NB4 (cell line): ENCODE data around the gene KBTBD13.

ENCODE experiments used
- DNase-seq: peaks from one replicate; pipeline ENCODE4 v3.0.0; 2010; ENCODE audit warnings: low read depth
- H3K4me3 ChIP-seq: one replicate; pipeline ENCODE4 v1.5.1; 2011; ENCODE audit warnings: mild to moderate bottlenecking, low read depth, low read length, moderate library complexity
- MYC ChIP-seq: IDR thresholded peaks from 2 replicates; pipeline ENCODE4 v1.6.1; 2011; ENCODE audit warnings: low read depth, low read length
- POLR2A ChIP-seq: IDR thresholded peaks from 2 replicates; pipeline ENCODE4 v1.6.1; 2011; ENCODE audit warnings: mild to moderate bottlenecking; ENCODE audit not compliant: insufficient read length; ENCODE audit errors: extremely low read depth
- TF ChIP-seq, protein P1 (sequence below): IDR thresholded peaks from 2 replicates; pipeline ENCODE4 v1.6.1; 2011; ENCODE audit warnings: low read depth, low read length
- TF ChIP-seq, protein P2 (sequence below): IDR thresholded peaks from one replicate; pipeline ENCODE4 v1.5.1; 2012; ENCODE audit warnings: low read depth, low read length

KBTBD13 gene

GRCh38 chr15:65106011-65106590 lies 29.6 kb downstream of the KBTBD13 start:
- DNase-seq = no peak

DNA sequence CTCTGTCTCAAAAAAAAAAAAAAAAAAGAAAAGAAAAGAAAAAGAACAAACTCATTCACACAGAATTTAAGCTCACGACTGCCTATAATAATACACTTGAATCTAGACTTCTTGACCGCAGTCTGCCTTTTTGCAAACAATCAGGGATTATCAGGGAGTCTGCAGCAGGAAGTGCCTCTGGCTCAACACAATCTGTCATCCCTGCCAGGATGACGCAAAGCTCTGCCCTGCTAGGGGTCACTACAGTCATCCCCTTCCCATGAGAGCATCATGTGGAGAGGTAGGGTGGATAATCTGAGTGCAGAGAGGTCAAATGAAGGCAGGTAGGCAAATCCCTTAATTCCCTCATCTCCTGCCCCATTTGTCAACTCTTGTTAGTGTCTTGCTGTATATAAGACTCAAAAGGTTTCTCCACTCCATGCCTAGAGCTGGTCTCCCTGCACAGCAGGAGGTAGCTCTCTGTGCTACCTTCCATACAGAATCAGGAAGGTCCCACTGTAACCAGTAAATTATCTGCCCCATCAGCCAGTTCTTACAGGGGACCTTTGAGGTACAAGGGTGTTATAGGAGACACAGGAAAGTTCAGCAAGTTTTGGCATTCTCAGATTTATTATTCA lies 34.2 kb downstream of the KBTBD13 start:
- DNase-seq = peak; percentile 34
- no peak overlapping the region for H3K4me3 ChIP-seq
- TF ChIP-seq MYC = no peak
- TF ChIP-seq, protein P1, sequence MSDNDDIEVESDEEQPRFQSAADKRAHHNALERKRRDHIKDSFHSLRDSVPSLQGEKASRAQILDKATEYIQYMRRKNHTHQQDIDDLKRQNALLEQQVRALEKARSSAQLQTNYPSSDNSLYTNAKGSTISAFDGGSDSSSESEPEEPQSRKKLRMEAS = no peak
- TF ChIP-seq, protein P2, sequence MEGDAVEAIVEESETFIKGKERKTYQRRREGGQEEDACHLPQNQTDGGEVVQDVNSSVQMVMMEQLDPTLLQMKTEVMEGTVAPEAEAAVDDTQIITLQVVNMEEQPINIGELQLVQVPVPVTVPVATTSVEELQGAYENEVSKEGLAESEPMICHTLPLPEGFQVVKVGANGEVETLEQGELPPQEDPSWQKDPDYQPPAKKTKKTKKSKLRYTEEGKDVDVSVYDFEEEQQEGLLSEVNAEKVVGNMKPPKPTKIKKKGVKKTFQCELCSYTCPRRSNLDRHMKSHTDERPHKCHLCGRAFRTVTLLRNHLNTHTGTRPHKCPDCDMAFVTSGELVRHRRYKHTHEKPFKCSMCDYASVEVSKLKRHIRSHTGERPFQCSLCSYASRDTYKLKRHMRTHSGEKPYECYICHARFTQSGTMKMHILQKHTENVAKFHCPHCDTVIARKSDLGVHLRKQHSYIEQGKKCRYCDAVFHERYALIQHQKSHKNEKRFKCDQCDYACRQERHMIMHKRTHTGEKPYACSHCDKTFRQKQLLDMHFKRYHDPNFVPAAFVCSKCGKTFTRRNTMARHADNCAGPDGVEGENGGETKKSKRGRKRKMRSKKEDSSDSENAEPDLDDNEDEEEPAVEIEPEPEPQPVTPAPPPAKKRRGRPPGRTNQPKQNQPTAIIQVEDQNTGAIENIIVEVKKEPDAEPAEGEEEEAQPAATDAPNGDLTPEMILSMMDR = no peak
- TF ChIP-seq POLR2A = no peak

More at GRCh38 chr15:65106011-65106590, 29.6 kb downstream of the KBTBD13 start:
- TF ChIP-seq POLR2A = no peak
- TF ChIP-seq, protein P1 = no peak
- TF ChIP-seq, protein P2 = no peak
- no peak for TF ChIP-seq MYC
- H3K4me3 ChIP-seq = no peak overlapping the region

DNA sequence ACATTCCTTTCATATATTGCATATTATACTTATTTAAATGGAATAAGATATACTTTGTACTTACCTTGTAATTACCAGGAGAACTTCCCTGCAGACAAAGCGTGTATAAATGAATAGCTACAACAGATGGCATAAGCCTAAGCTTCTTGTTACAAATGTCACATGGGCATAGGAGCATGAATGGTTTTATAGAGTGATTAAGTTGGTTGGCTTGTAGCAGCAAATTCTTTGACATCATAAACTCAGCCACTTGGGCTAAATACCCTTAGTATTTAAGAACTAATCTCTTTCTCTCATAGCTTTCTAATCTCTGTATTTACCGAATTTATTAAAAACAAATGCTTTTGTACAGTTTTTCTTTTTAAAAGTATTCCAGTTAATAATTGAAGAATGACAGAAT lies 38.5 kb downstream of the KBTBD13 start, which contains the start of gene UBAP1L:
UBAP1L (minus strand) TSS at position 115 of the 400 bp plus-strand sequence. CDS start 8,985 bp downstream, outside the sequence.
- no peak within 1 kb of the TSS for H3K4me3 ChIP-seq
- no peak for DNase-seq
- TF ChIP-seq, protein P2 = no peak
- TF ChIP-seq, protein P1 = no peak
- TF ChIP-seq MYC = no peak

DNA sequence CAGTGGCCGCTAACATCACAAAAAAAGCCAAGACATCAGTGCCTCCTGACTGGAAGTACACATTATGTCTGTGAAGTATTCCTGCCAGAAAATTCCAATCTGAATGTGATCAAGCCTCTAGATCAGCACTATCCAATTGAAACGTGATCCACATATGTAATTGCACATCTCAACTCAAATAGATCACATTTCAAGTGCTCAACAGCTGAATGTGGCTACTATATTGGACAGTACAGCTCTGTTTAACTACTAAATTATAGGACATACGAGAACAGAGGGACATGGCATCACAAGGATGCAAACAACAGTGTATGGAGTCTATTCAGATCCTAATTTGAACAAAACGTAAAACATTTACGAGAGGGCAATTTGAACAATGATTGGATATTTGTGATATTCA lies 39.0 kb downstream of the KBTBD13 start:
- DNase-seq = no peak
- TF ChIP-seq, protein P2 = no peak
- TF ChIP-seq, protein P1 = no peak
- TF ChIP-seq MYC = no peak
- no peak for TF ChIP-seq POLR2A
- H3K4me3 ChIP-seq = no peak overlapping the region
